Caco-2 (cell line): Measurements from ENCODE around the gene NXPH2. TPM values are rescaled to one million over a fixed set of nuclear protein-coding genes. Genes with fewer than 3 reads are reported as not detected.

Experiments used
- BruUV-seq: library from RNA; stranded (reverse); fragments of 400-500 nt; replicated peaks from 2 replicates; lab custom pipeline; 2021; lab: Mats Ljungman, UMichigan
- CTCF ChIA-PET: fragments of 300-600 bp; sonication (Branson Sonifier 250); formaldehyde crosslinking; loops from one replicate; lab custom pipeline; 2022; ENCODE audit warnings: antibody characterized with exemption; lab: Charles Lee
- POLR2A ChIA-PET: fragments of 300-600 bp; sonication (Branson Sonifier 250); formaldehyde crosslinking; loops from one replicate; lab custom pipeline; 2022; ENCODE audit warnings: antibody characterized with exemption; lab: Charles Lee
- DNase-seq, 2 experiments: peaks; one replicate each; pipeline versions ENCODE4 v3.0.0 to v3.0.0-alpha.2; 2020 to 2022
- H3K27me3 ChIP-seq: replicated peaks from 2 replicates; pipeline ENCODE4 v1.6.0; 2011; ENCODE audit warnings: low read length; ENCODE audit not compliant: control insufficient read depth, insufficient read depth
- H3K36me3 ChIP-seq: 2 replicates; pipeline ENCODE4 v1.5.1; 2011; ENCODE audit warnings: low read length; ENCODE audit not compliant: control insufficient read depth, insufficient read depth
- H3K4me1 ChIP-seq: fragments of 250-450 bp; sonication (Bioruptor Pico); 2 replicates; pipeline ENCODE4 v1.5.1; 2020; ENCODE audit warnings: mild to moderate bottlenecking
- H3K4me3 ChIP-seq: 2 replicates; pipeline ENCODE4 v1.5.1; 2011; ENCODE audit warnings: low read depth, mild to moderate bottlenecking, control low read depth, low read length
- H3K9me3 ChIP-seq: fragments of 250-450 bp; sonication (Bioruptor Pico); 2 replicates; pipeline ENCODE4 v1.5.1; 2020; ENCODE audit warnings: mild to moderate bottlenecking, moderate library complexity
- H3K27ac Mint-ChIP-seq: one replicate; pipeline ENCODE4 v1.8.0; 2022; ENCODE audit warnings: mixed read lengths; ENCODE audit not compliant: unreplicated experiment
- H3K27me3 Mint-ChIP-seq: one replicate; pipeline ENCODE4 v1.8.0; 2022; ENCODE audit warnings: mixed read lengths; ENCODE audit not compliant: insufficient read depth, unreplicated experiment
- H3K36me3 Mint-ChIP-seq: one replicate; pipeline ENCODE4 v1.8.0; 2022; ENCODE audit warnings: mild to moderate bottlenecking, mixed read lengths; ENCODE audit not compliant: insufficient read depth, unreplicated experiment
- H3K4me1 Mint-ChIP-seq: one replicate; pipeline ENCODE4 v1.8.0; 2022; ENCODE audit warnings: low read depth, mixed read lengths; ENCODE audit not compliant: unreplicated experiment
- H3K4me3 Mint-ChIP-seq: one replicate; pipeline ENCODE4 v1.8.0; 2022; ENCODE audit warnings: mild to moderate bottlenecking, moderate library complexity, mixed read lengths; ENCODE audit not compliant: unreplicated experiment
- H3K9me3 Mint-ChIP-seq: one replicate; pipeline ENCODE4 v1.8.0; 2022; ENCODE audit warnings: mixed read lengths; ENCODE audit not compliant: unreplicated experiment
- intact Hi-C: fragments of 100-400 bp; cut with micrococcal nuclease; formaldehyde crosslinking; loops from one replicate; pipeline ENCODE4 v1.10.0; 2022; ENCODE audit not compliant: unreplicated experiment
- total RNA-seq: library from RNA; stranded (reverse); gene quantifications from 2 replicates; pipeline ENCODE4 v1.2.3, GENCODE V29; 2022
- TF ChIP-seq, protein P1 (sequence below), 2 experiments: fragments of 200-600 bp in 1 of 2; IDR thresholded peaks; 1 replicate in 1 of 2; 2 replicates in 1 of 2; pipeline versions ENCODE4 v1.5.1 to v1.8.0; 2011 to 2022; ENCODE audit warnings: antibody characterized with exemption in 1 of 2, control low read depth in 1 of 2, inconsistent platforms in 1 of 2, low read depth in 1 of 2, low read length in 1 of 2, mild to moderate bottlenecking in 1 of 2, moderate library complexity in 1 of 2; ENCODE audit not compliant: insufficient read depth in 1 of 2, severe bottlenecking in 1 of 2, unreplicated experiment in 1 of 2

The NXPH2 gene
- total RNA-seq, 1 experiment from 2014 or later, result not detected

- Mint-ChIP-seq H3K9me3 (no peaks in the 10 kb centered on the region), H3K36me3 (no peaks in the 10 kb centered on the region), H3K27ac (no peak overlapping the region), H3K4me3 (no peak overlapping the region), H3K4me1 (no peaks in the 10 kb centered on the region), H3K27me3 (no peaks in the 10 kb centered on the region)
- 0 out of 2 replicates have a peak, but pooled peaks cover 3% of the 10 kb centered on the region for H3K9me3 ChIP-seq
- ChIA-PET CTCF (no interaction called here), POLR2A (no interaction called here)
- no peak overlapping the region for H3K4me3 ChIP-seq
- DNase-seq, result no peak
- TF ChIP-seq, protein P1, sequence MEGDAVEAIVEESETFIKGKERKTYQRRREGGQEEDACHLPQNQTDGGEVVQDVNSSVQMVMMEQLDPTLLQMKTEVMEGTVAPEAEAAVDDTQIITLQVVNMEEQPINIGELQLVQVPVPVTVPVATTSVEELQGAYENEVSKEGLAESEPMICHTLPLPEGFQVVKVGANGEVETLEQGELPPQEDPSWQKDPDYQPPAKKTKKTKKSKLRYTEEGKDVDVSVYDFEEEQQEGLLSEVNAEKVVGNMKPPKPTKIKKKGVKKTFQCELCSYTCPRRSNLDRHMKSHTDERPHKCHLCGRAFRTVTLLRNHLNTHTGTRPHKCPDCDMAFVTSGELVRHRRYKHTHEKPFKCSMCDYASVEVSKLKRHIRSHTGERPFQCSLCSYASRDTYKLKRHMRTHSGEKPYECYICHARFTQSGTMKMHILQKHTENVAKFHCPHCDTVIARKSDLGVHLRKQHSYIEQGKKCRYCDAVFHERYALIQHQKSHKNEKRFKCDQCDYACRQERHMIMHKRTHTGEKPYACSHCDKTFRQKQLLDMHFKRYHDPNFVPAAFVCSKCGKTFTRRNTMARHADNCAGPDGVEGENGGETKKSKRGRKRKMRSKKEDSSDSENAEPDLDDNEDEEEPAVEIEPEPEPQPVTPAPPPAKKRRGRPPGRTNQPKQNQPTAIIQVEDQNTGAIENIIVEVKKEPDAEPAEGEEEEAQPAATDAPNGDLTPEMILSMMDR (IDR thresholded peaks at IDR 0.05; ENCODE audit: insufficient read depth in 1 of 2, low read depth in 1 of 2, low read length in 1 of 2, severe bottlenecking in 1 of 2, unreplicated experiment in 1 of 2), result no peak
- no peaks in the 10 kb centered on the region for H3K27me3 ChIP-seq
- H3K4me1 ChIP-seq, result no peaks in the 10 kb centered on the region
- BruUV-seq, result no TSS peak
- intact Hi-C loops, result no loop called here
- no peaks in the 10 kb centered on the region for H3K36me3 ChIP-seq
Measured at GRCh38 chr2:138766464-138766863, 13.7 kb downstream of the NXPH2 start.

GRCh38 chr2:138763971-138764370, 16.2 kb downstream of the NXPH2 start:
- Mint-ChIP-seq H3K36me3 (no peaks in the 10 kb centered on the region), H3K9me3 (no peaks in the 10 kb centered on the region), H3K4me1 (no peaks in the 10 kb centered on the region), H3K4me3 (no peak overlapping the region), H3K27ac (no peak overlapping the region), H3K27me3 (no peaks in the 10 kb centered on the region)
- ChIA-PET CTCF (no interaction called here), POLR2A (no interaction called here)
- DNase-seq, result no peak
- TF ChIP-seq, protein P1 (IDR thresholded peaks at IDR 0.05; ENCODE audit: insufficient read depth in 1 of 2, low read depth in 1 of 2, low read length in 1 of 2, severe bottlenecking in 1 of 2, unreplicated experiment in 1 of 2), result no peak
- BruUV-seq, result no TSS peak
- Histone ChIP-seq H3K9me3 (no peaks in the 10 kb centered on the region), H3K36me3 (no peaks in the 10 kb centered on the region), H3K27me3 (no peaks in the 10 kb centered on the region; the same call in 1 of the 2 replicates), H3K4me1 (no peaks in the 10 kb centered on the region), H3K4me3 (no peak overlapping the region)
- intact Hi-C loops, result no loop called here

- Histone ChIP-seq H3K27me3 (no peaks in the 10 kb centered on the region; the same call in 1 of the 2 replicates), H3K9me3 (no peaks in the 10 kb centered on the region), H3K4me3 (no peak overlapping the region), H3K36me3 (no peaks in the 10 kb centered on the region), H3K4me1 (no peaks in the 10 kb centered on the region)
- CTCF ChIA-PET, result no interaction called here
- Mint-ChIP-seq H3K27ac (no peak overlapping the region), H3K27me3 (no peaks in the 10 kb centered on the region), H3K4me3 (no peak overlapping the region), H3K36me3 (no peaks in the 10 kb centered on the region), H3K9me3 (no peaks in the 10 kb centered on the region), H3K4me1 (no peaks in the 10 kb centered on the region)
- no peak for DNase-seq
- TF ChIP-seq, protein P1 (IDR thresholded peaks at IDR 0.05; ENCODE audit: insufficient read depth in 1 of 2, low read depth in 1 of 2, low read length in 1 of 2, severe bottlenecking in 1 of 2, unreplicated experiment in 1 of 2), result no peak
- POLR2A ChIA-PET, result no interaction called here
- intact Hi-C loops, result no loop called here
- no TSS peak for BruUV-seq
Measured at GRCh38 chr2:138762533-138762932, 17.7 kb downstream of the NXPH2 start.
